GM12874 (cell line): ENCODE measurements around the gene EFNA5.

Experiments used
- TF ChIP-seq, protein P1 (sequence below): IDR thresholded peaks from 2 replicates; pipeline ENCODE4 v1.5.1; 2011; ENCODE audit warnings: low read depth, mild to moderate bottlenecking, control low read depth, low read length, moderate library complexity; ENCODE audit not compliant: insufficient read depth

The EFNA5 gene

DNA sequence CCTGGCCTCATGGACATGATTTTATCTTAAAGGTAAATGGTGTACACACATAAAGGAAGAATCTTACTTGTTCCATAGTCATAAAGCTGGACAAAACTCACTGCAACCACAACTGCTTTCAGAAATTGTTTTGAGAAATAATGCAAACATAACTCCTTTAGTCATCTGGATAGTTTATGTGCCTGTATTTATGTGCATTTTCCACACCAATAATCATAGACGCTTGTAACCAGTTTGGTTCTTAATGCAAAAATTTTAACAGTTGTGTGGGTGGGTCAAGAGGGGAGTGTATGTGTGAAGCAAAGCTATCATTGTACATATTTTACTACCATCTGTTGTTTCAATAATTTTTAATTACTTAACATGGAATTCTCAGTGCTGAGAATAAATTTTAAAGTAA, 80.1 kb downstream of the EFNA5 start:
- TF ChIP-seq, protein P1, sequence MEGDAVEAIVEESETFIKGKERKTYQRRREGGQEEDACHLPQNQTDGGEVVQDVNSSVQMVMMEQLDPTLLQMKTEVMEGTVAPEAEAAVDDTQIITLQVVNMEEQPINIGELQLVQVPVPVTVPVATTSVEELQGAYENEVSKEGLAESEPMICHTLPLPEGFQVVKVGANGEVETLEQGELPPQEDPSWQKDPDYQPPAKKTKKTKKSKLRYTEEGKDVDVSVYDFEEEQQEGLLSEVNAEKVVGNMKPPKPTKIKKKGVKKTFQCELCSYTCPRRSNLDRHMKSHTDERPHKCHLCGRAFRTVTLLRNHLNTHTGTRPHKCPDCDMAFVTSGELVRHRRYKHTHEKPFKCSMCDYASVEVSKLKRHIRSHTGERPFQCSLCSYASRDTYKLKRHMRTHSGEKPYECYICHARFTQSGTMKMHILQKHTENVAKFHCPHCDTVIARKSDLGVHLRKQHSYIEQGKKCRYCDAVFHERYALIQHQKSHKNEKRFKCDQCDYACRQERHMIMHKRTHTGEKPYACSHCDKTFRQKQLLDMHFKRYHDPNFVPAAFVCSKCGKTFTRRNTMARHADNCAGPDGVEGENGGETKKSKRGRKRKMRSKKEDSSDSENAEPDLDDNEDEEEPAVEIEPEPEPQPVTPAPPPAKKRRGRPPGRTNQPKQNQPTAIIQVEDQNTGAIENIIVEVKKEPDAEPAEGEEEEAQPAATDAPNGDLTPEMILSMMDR = no peak

DNA sequence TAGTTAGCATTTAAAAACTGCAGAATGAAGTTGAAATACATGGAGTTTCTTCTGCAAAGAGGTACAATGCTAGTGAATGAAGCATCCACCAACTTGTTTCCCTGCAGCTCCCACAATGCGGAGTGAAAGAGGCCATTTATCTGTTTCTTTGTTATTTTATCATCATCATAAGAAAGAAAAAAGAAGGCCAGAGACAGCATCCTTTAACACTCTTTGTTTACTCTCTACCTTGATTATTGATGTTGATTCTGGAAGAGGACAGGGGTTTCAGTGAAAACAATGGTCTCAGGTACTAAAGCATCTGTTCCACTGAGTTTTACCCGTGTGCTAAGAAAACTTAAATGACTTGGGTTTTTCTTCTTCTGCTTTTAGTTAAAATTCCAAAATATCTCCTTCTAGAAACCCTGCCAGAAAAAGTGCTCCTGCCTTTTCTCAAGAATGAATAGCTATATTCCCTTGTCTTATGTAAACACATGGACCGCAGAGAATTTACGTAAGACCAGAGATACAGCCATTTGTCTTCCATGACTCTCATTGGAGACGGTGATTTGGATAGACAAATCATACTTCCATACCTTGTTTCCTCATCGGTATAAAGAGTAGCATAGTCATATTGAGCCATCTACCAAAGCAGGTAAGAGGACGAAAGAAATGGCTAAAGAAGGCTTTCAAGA, 81.1 kb downstream of the EFNA5 start:
- TF ChIP-seq, protein P1 = no peak

DNA sequence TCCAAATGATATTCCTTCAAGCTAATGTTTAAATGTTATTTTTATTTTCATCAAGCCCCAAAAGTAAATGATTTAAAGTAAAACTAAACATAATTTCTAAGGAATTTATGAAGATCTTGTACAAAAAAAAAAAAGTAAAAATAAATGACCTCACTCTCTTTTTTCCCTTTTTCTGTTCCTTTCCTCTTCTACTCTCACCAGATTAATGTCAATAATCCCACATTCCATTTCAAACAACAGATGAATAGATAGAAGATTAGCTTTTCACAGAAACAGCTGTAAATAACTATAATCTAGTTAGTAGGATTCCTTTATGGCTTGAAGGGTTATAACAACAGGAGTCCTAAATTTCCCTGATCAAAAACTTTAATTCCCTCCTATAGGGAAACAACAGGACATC, 88.1 kb downstream of the EFNA5 start:
- TF ChIP-seq, protein P1 = no peak

DNA sequence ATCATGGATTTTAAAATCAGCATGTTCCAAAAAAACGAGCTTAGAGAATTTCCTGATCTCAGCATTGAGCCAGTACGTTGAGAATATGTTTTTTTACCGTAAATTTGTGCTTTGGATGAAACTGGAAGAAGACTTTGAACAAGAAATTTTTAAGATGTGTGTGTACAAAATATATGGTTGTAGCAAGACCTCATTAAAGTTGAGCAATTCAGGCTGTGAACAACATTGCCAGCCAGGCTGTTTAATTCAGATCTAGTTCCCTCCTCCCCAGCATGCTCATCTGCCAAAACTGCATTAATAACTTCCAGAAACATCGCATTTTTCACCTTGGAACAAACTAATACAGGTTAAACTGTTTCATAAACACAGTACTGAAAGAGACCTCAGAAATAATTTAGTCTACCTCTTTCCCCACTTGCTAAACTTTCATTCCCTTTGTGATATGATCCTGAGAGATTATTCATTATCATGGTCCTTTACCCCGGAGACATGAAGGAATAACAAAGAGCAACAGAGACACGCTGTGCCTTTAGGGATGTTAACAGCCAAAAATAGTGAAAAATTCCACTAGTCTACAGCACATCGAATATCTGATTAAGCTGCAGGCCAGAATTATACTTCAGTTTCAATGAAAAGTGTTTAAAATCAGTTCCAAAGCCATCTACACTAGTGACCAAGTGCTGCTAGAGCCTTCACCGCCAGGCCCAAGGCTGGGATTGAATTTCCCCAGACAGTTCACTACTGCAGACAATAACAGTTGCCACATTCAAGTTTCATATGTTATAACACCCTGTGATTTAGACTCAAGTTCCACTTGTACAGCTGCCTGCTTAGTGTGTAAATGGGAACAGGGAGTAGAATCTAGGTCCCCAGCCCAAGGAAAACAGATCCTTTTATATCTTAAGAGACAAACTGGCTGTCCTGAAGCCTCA, 89.6 kb downstream of the EFNA5 start:
- TF ChIP-seq, protein P1 = no peak

DNA sequence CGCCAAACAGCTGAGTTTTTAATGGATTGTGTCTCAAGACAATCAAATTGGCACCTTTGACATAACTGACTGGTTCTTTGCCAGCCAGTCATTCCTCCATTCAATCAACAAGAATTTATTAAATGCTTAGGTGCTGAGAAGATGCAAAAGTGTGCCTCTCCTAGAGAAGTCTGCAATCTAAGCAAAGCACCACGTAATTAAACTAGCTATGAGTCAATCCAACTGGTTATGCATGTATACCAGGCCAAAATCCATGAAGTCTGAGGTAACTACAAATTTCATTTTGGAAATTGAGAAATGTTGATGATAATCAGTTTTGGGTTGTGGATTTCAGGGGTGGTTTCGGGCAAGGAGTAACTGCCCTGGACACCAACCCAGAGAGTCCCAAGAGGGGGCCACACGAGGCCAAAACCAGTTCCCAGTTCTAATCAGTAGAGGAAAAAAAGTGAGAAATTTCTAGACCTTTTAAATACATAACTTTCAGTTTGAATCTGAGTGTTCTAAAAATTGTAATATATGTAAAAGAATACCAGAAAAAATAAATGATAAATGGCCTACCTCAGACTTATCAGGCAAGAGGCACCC, 92.6 kb downstream of the EFNA5 start:
- TF ChIP-seq, protein P1 = no peak

DNA sequence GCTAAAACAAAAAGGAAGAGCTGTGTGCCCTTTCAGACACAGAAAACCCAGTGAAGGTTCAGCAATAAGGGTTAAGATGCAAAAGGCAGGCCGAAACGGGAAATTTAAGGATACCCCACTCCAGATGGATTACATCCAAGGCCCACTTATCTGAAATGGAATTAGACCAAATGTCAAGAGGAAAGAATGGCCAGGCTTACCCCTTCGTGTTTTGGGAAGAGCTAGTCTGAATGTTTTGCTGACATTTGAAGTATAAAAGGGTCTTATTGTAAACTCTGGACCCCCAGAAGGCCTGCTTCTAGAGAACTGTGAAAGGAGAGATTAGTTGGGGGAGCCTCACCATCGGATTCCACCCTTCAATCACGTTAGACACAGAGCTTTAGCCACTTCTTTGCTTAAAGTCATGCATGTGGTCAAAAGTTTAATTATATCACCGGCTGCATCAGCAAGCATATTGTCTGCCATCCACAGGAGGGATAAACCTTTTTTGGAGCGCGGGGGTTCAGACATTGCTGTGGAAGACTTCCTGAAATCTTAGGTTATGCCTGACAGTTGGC, 93.3 kb downstream of the EFNA5 start:
- TF ChIP-seq, protein P1 = no peak
